Mammary epithelial cell (primary cell): ENCODE data around the gene GPR146.

Experiments used
- EZH2 ChIP-seq: IDR thresholded peaks from 2 replicates; pipeline ENCODE4 v1.6.1; 2012; ENCODE audit warnings: low read length, inconsistent platforms, borderline replicate concordance
- TF ChIP-seq, protein P1 (sequence below), 2 donors: IDR thresholded peaks in 1 of 2; conservative IDR thresholded peaks in 1 of 2; 2 replicates each; pipeline ENCODE4 v1.5.1; 2011 to 2012; ENCODE audit warnings: inconsistent platforms in 2 of 2, low read length in 2 of 2, mild to moderate bottlenecking in 2 of 2, control low read depth in 1 of 2, low read depth in 1 of 2; ENCODE audit not compliant: insufficient read depth in 1 of 2; ENCODE audit errors: extremely low read depth in 1 of 2

DNA sequence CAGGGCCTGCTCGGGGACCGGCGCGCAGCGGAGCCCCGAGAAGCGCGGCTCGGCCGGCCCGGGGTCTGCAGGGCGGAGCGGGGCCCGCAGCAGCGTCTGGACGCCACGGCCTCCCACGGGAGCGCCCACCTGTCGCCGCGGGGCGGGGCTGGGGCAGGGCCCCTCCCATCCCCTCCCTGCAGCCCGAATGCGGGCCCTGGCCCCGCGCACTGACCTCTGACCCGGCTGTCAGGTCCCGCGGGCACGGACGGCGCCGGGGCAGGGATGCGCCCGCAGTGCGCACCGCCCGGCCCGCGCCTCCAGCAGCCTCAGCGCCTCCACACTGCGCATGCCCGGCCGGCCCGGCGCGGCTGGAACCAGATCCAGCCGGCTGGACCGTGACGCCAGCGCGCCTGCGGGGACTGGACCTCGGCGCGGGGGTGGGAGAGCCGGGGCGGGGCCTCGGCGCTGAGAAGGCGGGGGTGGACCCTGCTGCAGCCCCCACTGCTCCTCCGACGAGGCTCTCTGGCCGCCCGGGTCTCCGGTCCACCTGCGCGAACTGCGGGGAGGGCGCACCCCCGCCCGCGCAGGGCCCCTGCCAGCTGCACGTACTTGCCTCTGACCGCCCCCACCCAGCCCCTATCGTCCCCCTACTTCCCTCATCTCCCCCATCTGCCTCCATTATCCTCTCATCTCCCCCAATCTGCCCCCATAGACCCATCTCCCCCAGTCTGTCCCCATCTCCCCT, 16.1 kb upstream of the GPR146 start:
- TF ChIP-seq, protein P1, sequence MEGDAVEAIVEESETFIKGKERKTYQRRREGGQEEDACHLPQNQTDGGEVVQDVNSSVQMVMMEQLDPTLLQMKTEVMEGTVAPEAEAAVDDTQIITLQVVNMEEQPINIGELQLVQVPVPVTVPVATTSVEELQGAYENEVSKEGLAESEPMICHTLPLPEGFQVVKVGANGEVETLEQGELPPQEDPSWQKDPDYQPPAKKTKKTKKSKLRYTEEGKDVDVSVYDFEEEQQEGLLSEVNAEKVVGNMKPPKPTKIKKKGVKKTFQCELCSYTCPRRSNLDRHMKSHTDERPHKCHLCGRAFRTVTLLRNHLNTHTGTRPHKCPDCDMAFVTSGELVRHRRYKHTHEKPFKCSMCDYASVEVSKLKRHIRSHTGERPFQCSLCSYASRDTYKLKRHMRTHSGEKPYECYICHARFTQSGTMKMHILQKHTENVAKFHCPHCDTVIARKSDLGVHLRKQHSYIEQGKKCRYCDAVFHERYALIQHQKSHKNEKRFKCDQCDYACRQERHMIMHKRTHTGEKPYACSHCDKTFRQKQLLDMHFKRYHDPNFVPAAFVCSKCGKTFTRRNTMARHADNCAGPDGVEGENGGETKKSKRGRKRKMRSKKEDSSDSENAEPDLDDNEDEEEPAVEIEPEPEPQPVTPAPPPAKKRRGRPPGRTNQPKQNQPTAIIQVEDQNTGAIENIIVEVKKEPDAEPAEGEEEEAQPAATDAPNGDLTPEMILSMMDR (conservative IDR thresholded peaks at IDR 0.05 in 1 of 2, IDR thresholded peaks at IDR 0.05 in 1 of 2; ENCODE audit: extremely low read depth in 1 of 2, insufficient read depth in 1 of 2, low read depth in 1 of 2, low read length in 2 of 2): no peak
- no peak for TF ChIP-seq EZH2
